H54 (cell line): ENCODE data around the gene INSYN1.

Source experiments
- DNase-seq: peaks from one replicate; pipeline ENCODE4 v3.0.0; 2011; ENCODE audit warnings: low spot score, mixed read lengths; ENCODE audit not compliant: insufficient read length
- FAIRE-seq: peaks from 3 replicates; lab custom pipeline; 2011; peaks lifted over from hg19 to GRCh38; lab: Jason Lieb, UNC
- POLR2A ChIP-seq: IDR thresholded peaks from 2 replicates; pipeline ENCODE4 v1.6.1; 2011; ENCODE audit warnings: low read depth, mild to moderate bottlenecking, low read length

The INSYN1 gene

DNA sequence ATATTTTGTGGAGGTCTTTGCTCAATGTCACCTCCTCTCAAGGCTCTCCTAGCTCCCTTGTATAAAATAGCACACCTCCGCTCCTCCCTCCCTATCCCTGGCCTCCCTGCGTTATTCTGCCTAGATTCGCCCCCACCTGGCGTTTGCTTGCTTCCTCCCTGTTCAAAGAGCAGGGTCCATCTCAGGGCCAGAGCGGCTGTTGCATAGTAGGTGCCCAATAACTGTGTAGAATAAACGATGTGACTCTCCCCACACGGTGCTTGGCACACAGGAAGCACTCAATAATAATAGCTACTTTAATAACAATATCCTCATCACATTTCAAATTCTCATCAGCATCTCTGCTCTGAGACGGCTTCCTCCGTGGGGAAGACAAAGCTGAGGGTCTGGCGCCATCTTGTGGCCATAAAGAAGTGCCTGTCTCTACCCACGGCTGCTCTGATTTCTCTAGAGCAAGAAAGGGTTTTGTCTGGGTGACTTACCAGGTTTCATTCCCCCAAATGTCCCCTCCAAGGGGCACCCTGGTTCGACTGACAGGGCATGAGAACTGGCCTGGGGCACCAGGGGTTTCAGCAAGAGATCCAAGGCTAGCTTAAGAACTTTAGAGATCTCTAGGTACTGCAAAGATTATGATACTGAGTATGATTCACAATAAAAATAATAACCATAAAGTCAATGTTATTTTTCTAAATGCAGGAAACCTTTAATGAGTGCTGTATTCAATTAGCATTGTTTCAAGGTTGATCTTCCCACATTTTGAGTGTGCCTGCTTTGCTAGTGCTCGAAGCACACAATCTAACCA is 52.9 kb downstream of the INSYN1 start:
- FAIRE-seq, result no peak
- peak; percentile 35 for DNase-seq
- no peak for TF ChIP-seq POLR2A

DNA sequence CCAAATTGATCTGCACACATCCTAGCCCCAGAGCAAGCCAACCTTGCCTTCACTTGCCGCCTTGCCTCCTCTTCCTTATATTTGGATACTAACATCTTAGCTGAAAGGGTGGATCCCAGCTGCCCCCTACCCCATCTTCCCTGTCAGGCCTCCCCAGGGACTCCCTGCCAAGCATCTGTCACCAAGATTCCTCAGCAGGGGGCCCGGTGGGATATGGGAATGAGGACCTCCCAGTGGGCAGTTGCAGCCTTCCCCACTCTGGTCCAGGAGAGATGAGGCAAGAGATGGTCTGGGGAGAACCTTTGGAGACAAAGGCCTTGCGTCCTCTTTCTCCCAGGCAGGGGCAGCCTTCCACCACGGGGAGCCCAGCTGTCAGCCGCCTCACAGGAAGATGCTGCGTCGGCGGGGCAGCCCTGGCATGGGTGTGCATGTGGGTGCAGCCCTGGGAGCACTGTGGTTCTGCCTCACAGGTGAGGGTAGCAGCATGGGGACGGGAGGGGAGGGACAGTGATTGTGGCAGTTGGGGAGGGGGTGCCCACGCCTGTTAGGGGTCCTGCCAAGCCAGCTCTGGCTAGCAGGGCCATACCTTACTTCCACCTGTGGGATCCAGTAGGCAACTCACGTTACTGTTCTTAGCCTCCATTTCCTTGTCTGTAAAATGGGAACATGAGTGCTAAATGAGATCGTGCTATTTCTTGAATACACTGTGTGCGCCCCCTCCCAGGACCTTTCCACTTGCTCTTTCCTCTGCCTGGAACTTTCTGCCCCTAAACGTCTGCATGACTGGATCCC is 53.7 kb downstream of the INSYN1 start:
- no peak for TF ChIP-seq POLR2A
- DNase-seq (no peak), FAIRE-seq (no peak)

- TF ChIP-seq POLR2A, result 0 out of 2 replicates have a peak, but pooled peaks have one; percentile 12
- FAIRE-seq (no peak), DNase-seq (peak; percentile 79)
Measured at GRCh38 chr15:73697033-73697467, 56.1 kb downstream of the INSYN1 start.

- TF ChIP-seq POLR2A, result no peak
- FAIRE-seq, result no peak
- DNase-seq, result no peak
Measured at GRCh38 chr15:73696641-73697001, 56.5 kb downstream of the INSYN1 start.

GRCh38 chr15:73695773-73696640 is 57.1 kb downstream of the INSYN1 start:
- TF ChIP-seq POLR2A, result no peak
- DNase-seq (no peak), FAIRE-seq (no peak)

DNA sequence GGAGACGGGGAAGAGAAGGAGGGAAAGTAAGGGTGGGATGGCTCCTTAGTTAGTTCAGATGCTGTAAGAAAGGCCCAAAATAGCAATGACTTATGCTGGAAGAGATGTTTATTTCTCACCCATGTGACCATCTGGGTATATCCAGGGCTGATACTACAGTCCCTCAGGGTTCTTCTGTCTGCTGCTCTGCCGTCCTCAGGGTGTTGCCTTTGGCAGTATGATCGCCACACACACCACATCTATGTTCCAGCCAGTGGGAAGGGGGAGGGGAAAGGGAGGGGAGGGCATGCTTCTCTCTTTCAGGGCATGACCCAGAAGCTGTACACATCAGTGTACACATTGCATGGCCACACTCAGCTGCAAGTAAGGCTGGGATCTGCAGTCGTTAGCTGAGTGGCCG is 58.7 kb downstream of the INSYN1 start:
- FAIRE-seq, result no peak
- no peak for DNase-seq
- no peak for TF ChIP-seq POLR2A

- no peak for FAIRE-seq
- DNase-seq, result no peak
- TF ChIP-seq POLR2A, result no peak
Measured at GRCh38 chr15:73691396-73691795, 61.8 kb downstream of the INSYN1 start.

GRCh38 chr15:73688455-73688854 is 64.7 kb downstream of the INSYN1 start:
- FAIRE-seq, result no peak
- DNase-seq, result no peak
- no peak for TF ChIP-seq POLR2A

DNA sequence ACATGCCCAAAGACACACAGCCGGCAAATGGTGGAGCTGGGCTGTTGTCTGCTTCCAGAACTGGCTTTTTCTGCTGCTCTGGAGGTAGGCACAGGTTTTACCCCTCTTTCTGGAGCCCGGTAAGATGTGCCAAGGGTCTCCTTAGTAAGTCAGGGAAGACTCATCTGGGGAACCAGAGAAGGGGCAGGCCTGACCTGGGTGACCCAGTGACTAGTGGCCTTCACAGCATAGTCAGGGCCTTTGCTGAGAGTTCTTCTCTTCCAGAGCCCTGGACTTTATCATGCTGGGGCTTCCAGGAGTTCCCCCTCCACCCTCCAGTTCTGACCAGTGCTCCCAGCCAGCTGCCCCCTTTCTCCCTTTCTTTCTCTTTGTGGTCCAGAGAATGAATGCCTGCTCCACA is 65.8 kb downstream of the INSYN1 start:
- FAIRE-seq, result no peak
- no peak for DNase-seq
- TF ChIP-seq POLR2A, result no peak

- no peak for TF ChIP-seq POLR2A
- FAIRE-seq (no peak), DNase-seq (peak; percentile 76)
Measured at GRCh38 chr15:73686781-73687256, 66.3 kb downstream of the INSYN1 start.

DNA sequence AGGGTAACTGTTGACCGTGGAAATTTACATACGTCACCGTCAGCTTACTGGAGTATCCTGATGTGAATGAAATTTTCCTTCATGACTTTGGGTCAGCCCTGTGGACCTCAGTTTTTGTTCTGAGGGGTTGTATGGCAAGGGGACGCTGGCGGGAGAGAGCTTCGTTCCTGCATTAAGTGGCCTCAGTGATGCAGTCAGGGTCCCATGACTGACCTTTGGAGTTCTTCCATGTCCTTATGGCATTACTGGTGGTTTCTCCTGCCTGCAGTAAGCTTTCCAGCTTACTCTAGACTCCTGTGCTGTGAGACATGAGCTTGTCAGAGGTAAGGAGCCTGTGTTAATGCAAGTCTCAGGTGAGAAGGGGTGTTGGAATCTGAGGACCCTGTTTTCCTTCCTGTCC is 67.2 kb downstream of the INSYN1 start:
- no peak for FAIRE-seq
- no peak for DNase-seq
- no peak for TF ChIP-seq POLR2A
